ENCODE results near the gene QKI.
"Not testable (repeated sequence)": the region's sequence is repeated elsewhere in the genome, so short reads cannot be mapped to it uniquely, and the experiment has no call there.

QKI gene

GRCh38 chr6:163414117-163414945, at the start of gene QKI:
QKI (plus strand) TSS chr6:163414718; CDS start chr6:163415194, 476 bp downstream.
- peak; percentile 66 for DNase-seq (ENCODE audit: low read depth)

- DNase-seq (ENCODE audit: low read depth), result no peak
These were observed 48.2 kb upstream of the QKI start for GRCh38 chr6:163366288-163366687.

GRCh38 chr6:163367497-163368183, 46.9 kb upstream of the QKI start:
- DNase-seq (ENCODE audit: low read depth), result no peak

GRCh38 chr6:163369141-163369540, 45.4 kb upstream of the QKI start:
- DNase-seq (ENCODE audit: low read depth), result no peak

- DNase-seq (ENCODE audit: low read depth), result no peak
These were observed 44.7 kb upstream of the QKI start for GRCh38 chr6:163369628-163370365.

- DNase-seq (ENCODE audit: low read depth), result no peak
These were observed 43.9 kb upstream of the QKI start for GRCh38 chr6:163370464-163371117.

- DNase-seq (ENCODE audit: low read depth), result no peak
These were observed 43.4 kb upstream of the QKI start for GRCh38 chr6:163371129-163371528.

- DNase-seq (ENCODE audit: low read depth), result no peak
These were observed 41.3 kb upstream of the QKI start for GRCh38 chr6:163373240-163373639.

- no peak for DNase-seq (ENCODE audit: low read depth)
These were observed 39.2 kb upstream of the QKI start for GRCh38 chr6:163375361-163375760.

- no peak for DNase-seq (ENCODE audit: low read depth)
These were observed 38.3 kb upstream of the QKI start for GRCh38 chr6:163376187-163376586.

GRCh38 chr6:163377561-163377960, 37.0 kb upstream of the QKI start:
- no peak for DNase-seq (ENCODE audit: low read depth)

GRCh38 chr6:163380216-163380615, 34.3 kb upstream of the QKI start:
- no peak for DNase-seq (ENCODE audit: low read depth)

GRCh38 chr6:163381118-163381756, 33.3 kb upstream of the QKI start:
- no peak for DNase-seq (ENCODE audit: low read depth)

GRCh38 chr6:163383396-163383795, 31.1 kb upstream of the QKI start:
- DNase-seq (ENCODE audit: low read depth), result not testable (repeated sequence)

GRCh38 chr6:163383912-163384311, 30.6 kb upstream of the QKI start:
- no peak for DNase-seq (ENCODE audit: low read depth)

- no peak for DNase-seq (ENCODE audit: low read depth)
These were observed 30.0 kb upstream of the QKI start for GRCh38 chr6:163384510-163384909.

- not testable (repeated sequence) for DNase-seq (ENCODE audit: low read depth)
These were observed 29.0 kb upstream of the QKI start for GRCh38 chr6:163385503-163385902.

GRCh38 chr6:163386329-163386908, 28.1 kb upstream of the QKI start:
- DNase-seq (ENCODE audit: low read depth), result no peak

GRCh38 chr6:163387317-163387716, 27.2 kb upstream of the QKI start:
- DNase-seq (ENCODE audit: low read depth), result no peak

- DNase-seq (ENCODE audit: low read depth), result no peak
These were observed 25.2 kb upstream of the QKI start for GRCh38 chr6:163389354-163389753.

GRCh38 chr6:163390770-163391169, 23.7 kb upstream of the QKI start:
- no peak for DNase-seq (ENCODE audit: low read depth)

Measured in amniotic epithelial cell (primary cell).